ENCODE results near the gene GPRC5C. TPM values are rescaled to one million over a fixed set of nuclear protein-coding genes. Genes with fewer than 3 reads are reported as not detected.

The GPRC5C gene
- total and polyA plus RNA-seq, 2 of the 8 experiments (the other 6 are each of a cell fraction or from before 2014, with no cell fraction given): 18.3 to 55.8 TPM

DNA sequence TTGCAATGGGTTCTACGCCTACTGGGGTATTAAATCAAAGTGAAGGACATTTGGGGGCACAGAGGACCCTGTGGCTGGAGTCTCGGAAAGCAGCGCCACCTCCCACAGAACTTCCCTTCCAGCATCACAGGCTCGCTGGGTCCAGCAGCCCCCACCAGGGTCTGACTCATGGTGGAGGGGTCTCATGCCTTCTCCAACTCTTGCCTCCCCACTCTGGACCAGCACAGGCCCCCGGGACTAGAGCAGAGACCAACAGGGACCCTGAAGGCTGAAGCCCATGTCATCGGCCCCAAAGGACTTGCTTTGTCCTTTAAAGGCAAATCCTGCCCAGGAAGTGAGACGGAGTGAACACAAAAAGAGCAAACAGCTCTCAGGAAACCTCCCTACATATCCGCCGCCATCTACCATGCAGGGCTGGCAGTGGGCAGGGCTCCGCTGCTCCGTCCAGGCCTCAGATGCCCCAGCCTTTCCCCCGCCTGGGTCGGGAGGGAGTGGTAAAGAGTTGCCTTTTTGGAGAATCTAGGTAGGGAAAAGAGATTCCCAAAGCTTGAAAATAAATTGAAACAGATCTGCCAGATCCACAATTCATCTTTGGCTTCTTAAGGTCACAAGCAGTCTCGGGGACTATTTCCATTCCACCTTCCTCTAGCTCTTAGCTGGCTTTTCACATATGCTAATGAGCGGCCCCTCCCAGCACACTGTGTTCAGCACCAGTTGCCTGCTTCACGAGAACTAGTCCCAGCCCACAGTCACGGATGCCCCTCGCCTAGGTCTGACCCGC lies 2.1 kb upstream of the GPRC5C start (continued):
- TF ChIP-seq, protein P1, sequence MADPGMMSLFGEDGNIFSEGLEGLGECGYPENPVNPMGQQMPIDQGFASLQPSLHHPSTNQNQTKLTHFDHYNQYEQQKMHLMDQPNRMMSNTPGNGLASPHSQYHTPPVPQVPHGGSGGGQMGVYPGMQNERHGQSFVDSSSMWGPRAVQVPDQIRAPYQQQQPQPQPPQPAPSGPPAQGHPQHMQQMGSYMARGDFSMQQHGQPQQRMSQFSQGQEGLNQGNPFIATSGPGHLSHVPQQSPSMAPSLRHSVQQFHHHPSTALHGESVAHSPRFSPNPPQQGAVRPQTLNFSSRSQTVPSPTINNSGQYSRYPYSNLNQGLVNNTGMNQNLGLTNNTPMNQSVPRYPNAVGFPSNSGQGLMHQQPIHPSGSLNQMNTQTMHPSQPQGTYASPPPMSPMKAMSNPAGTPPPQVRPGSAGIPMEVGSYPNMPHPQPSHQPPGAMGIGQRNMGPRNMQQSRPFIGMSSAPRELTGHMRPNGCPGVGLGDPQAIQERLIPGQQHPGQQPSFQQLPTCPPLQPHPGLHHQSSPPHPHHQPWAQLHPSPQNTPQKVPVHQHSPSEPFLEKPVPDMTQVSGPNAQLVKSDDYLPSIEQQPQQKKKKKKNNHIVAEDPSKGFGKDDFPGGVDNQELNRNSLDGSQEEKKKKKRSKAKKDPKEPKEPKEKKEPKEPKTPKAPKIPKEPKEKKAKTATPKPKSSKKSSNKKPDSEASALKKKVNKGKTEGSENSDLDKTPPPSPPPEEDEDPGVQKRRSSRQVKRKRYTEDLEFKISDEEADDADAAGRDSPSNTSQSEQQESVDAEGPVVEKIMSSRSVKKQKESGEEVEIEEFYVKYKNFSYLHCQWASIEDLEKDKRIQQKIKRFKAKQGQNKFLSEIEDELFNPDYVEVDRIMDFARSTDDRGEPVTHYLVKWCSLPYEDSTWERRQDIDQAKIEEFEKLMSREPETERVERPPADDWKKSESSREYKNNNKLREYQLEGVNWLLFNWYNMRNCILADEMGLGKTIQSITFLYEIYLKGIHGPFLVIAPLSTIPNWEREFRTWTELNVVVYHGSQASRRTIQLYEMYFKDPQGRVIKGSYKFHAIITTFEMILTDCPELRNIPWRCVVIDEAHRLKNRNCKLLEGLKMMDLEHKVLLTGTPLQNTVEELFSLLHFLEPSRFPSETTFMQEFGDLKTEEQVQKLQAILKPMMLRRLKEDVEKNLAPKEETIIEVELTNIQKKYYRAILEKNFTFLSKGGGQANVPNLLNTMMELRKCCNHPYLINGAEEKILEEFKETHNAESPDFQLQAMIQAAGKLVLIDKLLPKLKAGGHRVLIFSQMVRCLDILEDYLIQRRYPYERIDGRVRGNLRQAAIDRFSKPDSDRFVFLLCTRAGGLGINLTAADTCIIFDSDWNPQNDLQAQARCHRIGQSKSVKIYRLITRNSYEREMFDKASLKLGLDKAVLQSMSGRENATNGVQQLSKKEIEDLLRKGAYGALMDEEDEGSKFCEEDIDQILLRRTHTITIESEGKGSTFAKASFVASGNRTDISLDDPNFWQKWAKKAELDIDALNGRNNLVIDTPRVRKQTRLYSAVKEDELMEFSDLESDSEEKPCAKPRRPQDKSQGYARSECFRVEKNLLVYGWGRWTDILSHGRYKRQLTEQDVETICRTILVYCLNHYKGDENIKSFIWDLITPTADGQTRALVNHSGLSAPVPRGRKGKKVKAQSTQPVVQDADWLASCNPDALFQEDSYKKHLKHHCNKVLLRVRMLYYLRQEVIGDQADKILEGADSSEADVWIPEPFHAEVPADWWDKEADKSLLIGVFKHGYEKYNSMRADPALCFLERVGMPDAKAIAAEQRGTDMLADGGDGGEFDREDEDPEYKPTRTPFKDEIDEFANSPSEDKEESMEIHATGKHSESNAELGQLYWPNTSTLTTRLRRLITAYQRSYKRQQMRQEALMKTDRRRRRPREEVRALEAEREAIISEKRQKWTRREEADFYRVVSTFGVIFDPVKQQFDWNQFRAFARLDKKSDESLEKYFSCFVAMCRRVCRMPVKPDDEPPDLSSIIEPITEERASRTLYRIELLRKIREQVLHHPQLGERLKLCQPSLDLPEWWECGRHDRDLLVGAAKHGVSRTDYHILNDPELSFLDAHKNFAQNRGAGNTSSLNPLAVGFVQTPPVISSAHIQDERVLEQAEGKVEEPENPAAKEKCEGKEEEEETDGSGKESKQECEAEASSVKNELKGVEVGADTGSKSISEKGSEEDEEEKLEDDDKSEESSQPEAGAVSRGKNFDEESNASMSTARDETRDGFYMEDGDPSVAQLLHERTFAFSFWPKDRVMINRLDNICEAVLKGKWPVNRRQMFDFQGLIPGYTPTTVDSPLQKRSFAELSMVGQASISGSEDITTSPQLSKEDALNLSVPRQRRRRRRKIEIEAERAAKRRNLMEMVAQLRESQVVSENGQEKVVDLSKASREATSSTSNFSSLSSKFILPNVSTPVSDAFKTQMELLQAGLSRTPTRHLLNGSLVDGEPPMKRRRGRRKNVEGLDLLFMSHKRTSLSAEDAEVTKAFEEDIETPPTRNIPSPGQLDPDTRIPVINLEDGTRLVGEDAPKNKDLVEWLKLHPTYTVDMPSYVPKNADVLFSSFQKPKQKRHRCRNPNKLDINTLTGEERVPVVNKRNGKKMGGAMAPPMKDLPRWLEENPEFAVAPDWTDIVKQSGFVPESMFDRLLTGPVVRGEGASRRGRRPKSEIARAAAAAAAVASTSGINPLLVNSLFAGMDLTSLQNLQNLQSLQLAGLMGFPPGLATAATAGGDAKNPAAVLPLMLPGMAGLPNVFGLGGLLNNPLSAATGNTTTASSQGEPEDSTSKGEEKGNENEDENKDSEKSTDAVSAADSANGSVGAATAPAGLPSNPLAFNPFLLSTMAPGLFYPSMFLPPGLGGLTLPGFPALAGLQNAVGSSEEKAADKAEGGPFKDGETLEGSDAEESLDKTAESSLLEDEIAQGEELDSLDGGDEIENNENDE (IDR thresholded peaks at IDR 0.05; ENCODE audit: insufficient replicate concordance, low read length): no peak
- TF ChIP-seq MAFK (IDR thresholded peaks at IDR 0.05; ENCODE audit: low read depth, low read length): no peak
- no peak; a peak in 1 of 3 replicates for TF ChIP-seq POLR2A (IDR thresholded peaks at IDR 0.05; ENCODE audit: control extremely low read depth in 1 of 2, low read depth in 2 of 2, low read length in 2 of 2)
- TF ChIP-seq, protein P2, sequence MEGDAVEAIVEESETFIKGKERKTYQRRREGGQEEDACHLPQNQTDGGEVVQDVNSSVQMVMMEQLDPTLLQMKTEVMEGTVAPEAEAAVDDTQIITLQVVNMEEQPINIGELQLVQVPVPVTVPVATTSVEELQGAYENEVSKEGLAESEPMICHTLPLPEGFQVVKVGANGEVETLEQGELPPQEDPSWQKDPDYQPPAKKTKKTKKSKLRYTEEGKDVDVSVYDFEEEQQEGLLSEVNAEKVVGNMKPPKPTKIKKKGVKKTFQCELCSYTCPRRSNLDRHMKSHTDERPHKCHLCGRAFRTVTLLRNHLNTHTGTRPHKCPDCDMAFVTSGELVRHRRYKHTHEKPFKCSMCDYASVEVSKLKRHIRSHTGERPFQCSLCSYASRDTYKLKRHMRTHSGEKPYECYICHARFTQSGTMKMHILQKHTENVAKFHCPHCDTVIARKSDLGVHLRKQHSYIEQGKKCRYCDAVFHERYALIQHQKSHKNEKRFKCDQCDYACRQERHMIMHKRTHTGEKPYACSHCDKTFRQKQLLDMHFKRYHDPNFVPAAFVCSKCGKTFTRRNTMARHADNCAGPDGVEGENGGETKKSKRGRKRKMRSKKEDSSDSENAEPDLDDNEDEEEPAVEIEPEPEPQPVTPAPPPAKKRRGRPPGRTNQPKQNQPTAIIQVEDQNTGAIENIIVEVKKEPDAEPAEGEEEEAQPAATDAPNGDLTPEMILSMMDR (IDR thresholded peaks at IDR 0.05; ENCODE audit: control extremely low read depth in 1 of 3, insufficient read depth in 1 of 3, low read depth in 1 of 3, low read length in 3 of 3): no peak
- no peak for TF ChIP-seq SRF (IDR thresholded peaks at IDR 0.05; ENCODE audit: low read depth, low read length)
- TF ChIP-seq EZH2 (IDR thresholded peaks at IDR 0.05; ENCODE audit: low read depth, low read length, severe bottlenecking): no peak
- no peak for TF ChIP-seq SP2 (IDR thresholded peaks at IDR 0.05; ENCODE audit: low read length)
- no peak for TF ChIP-seq RXRA (IDR thresholded peaks at IDR 0.05; ENCODE audit: insufficient read depth, low read depth, low read length)
